Dermis blood vessel endothelial cell (primary cell): Measurements from ENCODE around the gene ZNF668. TPM values are rescaled to one million over a fixed set of nuclear protein-coding genes. Genes with fewer than 3 reads are reported as not detected.

Experiments used
- DNase-seq: peaks from one replicate; pipeline ENCODE4 v3.0.0; 2010
- total RNA-seq: library from RNA; depleted of rRNA; stranded (reverse); fragments of >200 nt; gene quantifications from 2 replicates; pipeline ENCODE4 v1.2.3, GENCODE V29; 2014

Gene ZNF668
- total RNA-seq = 7.3 and 9.0 TPM in 2 replicates

GRCh38 chr16:31073970-31074813 is at the start of gene ZNF668, which contains the start of gene ZNF646:
TSS of gene ZNF668 (minus strand) at chr16:31074240. CDS start at chr16:31064459, 9,781 bp downstream.
TSS of gene ZNF646 (plus strand) at chr16:31074422. CDS start at chr16:31076325, 1,903 bp downstream.
- DNase-seq = peak; percentile 100

GRCh38 chr16:31120129-31120528 is 46.1 kb upstream of the ZNF668 start:
- DNase-seq = no peak

- no peak for DNase-seq
Measured at GRCh38 chr16:31118223-31119155, 44.4 kb upstream of the ZNF668 start.

GRCh38 chr16:31117384-31118222 is 43.6 kb upstream of the ZNF668 start, which contains the start of gene KAT8:
TSS of gene KAT8 (plus strand) at chr16:31117664. CDS start at chr16:31117682, 18 bp downstream.
- DNase-seq = peak; percentile 99

GRCh38 chr16:31114468-31114867 is 40.4 kb upstream of the ZNF668 start:
- DNase-seq = no peak

- peak; percentile 55 for DNase-seq
Measured at GRCh38 chr16:31113121-31114120, 39.4 kb upstream of the ZNF668 start.

- no peak for DNase-seq
Measured at GRCh38 chr16:31112711-31113110, 38.7 kb upstream of the ZNF668 start.

- no peak for DNase-seq
Measured at GRCh38 chr16:31111881-31112466, 37.9 kb upstream of the ZNF668 start.

GRCh38 chr16:31110106-31111034 is 36.3 kb upstream of the ZNF668 start:
- no peak for DNase-seq

- DNase-seq = no peak
Measured at GRCh38 chr16:31109622-31110021, 35.6 kb upstream of the ZNF668 start.

GRCh38 chr16:31108794-31109558 is 34.9 kb upstream of the ZNF668 start:
- no peak for DNase-seq

- peak; percentile 75 for DNase-seq
Measured at GRCh38 chr16:31108035-31108793, 34.2 kb upstream of the ZNF668 start, which contains the start of gene BCKDK. TSS of gene BCKDK (plus strand) at chr16:31108386. CDS start at chr16:31109224, 838 bp downstream.

GRCh38 chr16:31107465-31107867 is 33.4 kb upstream of the ZNF668 start:
- DNase-seq = no peak

- no peak for DNase-seq
Measured at GRCh38 chr16:31106509-31107464, 32.7 kb upstream of the ZNF668 start.

GRCh38 chr16:31105677-31106213 is 31.7 kb upstream of the ZNF668 start:
- peak; percentile 76 for DNase-seq
